Medulla oblongata (tissue), 1 donor: ENCODE data around the gene NOG.

Experiments
- DNase-seq: peaks from one replicate; pipeline ENCODE4 v3.0.0-alpha.2; 2015; ENCODE audit errors: extremely low spot score

Gene NOG

DNA sequence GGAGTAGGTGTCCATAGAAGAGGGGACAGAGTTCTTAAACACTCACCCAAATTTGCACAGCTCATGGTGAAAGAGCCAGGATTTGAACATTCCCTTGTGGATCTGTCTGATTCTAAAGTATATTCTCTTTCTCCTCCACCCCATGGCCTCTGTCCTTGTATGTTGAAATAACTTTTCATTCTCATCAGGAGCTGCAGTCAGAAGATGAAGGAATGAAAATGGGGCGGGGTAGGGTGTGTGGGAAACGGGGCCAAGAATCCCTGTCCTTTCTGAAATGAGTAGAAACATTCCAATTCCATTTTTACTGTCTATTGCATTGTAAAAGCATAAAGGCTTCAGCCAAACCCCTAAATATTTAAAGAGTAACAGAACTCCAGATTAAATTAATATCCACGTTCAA lies 42.8 kb downstream of the NOG start:
- no peak for DNase-seq

DNA sequence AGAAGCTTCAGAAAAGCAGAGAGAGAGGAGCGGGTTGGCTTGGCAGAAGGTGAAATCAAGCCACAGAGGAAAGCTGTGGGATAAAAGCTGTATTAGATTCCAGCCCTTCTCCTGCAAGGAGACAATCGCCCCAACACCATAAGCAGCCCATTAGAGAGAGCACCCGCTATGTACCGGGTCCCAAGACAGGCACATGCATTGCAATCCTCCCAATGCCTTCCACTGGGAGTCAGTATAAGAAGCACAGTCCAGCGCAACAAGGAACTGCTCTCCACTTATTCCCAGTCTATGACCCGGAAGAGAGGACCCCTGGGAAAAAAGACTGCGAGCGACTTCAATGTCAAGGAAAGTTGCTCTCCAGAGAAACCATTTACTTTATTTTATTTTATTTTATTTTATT lies 43.8 kb downstream of the NOG start:
- DNase-seq: no peak

DNA sequence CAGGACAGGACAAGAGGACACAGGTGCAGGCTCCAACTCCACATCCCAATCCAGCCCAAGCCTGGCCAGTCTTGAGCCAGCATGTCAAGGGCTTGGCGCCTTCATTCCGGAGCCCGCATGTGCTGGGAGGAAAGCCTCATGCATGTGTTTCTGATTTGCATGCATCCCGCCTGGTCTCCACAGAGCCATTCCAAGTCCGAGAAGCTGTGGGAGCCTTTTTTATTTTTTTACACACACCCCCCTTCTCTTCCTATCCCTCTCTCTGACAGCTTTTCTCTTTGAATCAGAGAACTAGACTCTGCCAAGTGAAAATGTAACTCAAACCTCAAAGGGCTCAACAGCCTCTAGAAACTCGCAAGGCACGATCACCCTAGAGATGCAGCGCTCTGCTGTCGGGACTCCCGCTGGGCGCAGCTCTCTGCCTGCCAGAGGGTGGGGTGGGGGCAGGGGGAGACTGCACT lies 45.1 kb downstream of the NOG start:
- DNase-seq: no peak

DNA sequence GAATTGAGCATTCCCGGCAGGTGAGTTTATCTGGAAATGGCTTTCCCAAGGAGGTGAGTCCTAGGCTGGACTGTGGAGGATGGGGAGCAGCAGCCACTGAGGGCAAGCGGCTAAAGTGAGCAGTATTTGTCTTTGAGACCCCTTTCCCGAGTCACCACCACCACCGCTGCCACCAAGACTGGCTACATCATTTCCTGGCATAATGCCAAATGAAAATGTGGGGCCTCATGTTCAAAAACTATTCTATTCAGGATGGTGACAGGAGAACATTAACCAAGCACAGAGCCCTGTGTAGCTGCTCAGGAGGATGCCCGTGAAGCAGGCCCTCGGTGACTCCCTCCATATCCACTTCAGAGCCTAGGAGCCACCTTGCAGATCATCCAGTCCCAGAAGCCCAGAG lies 46.0 kb downstream of the NOG start:
- DNase-seq: no peak

GRCh38 chr17:56640116-56640515 lies 46.6 kb downstream of the NOG start:
- DNase-seq: no peak

DNA sequence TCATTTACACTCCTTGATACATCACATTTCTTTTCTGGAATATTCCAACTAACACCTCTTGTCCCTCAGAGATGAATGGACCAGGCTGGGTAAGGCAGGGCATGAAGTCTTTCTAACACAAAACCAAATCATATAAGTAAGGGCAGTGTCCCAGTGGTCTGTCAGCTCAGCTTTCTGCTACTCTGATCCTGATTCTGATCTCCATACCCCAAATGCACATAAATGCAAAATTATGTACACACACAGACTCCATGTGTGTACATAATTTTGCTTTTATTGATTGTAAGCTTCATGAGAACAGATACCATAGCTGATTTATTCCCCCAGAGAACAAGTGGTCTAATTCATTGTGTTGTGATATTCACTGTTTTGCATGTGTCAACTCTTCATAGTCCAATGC lies 47.9 kb downstream of the NOG start:
- no peak for DNase-seq

- no peak for DNase-seq
These were observed 48.4 kb downstream of the NOG start for GRCh38 chr17:56641894-56642293.

- no peak for DNase-seq
These were observed 48.9 kb downstream of the NOG start for GRCh38 chr17:56642424-56642823.
